A549 treated with CORT108297 at 1 μM for 4 hours (cell line): ENCODE measurements around the gene GALNT7. TPM values are rescaled to one million over a fixed set of nuclear protein-coding genes. Genes with fewer than 3 reads are reported as not detected.

Source experiments
- total RNA-seq: library from RNA; stranded (reverse); fragments of 200-300 nt; extraction: Qiagen RNA extraction; gene quantifications from 5 replicates; pipeline ENCODE4 v1.2.3, GENCODE V29; 2022

The GALNT7 gene, protein sequence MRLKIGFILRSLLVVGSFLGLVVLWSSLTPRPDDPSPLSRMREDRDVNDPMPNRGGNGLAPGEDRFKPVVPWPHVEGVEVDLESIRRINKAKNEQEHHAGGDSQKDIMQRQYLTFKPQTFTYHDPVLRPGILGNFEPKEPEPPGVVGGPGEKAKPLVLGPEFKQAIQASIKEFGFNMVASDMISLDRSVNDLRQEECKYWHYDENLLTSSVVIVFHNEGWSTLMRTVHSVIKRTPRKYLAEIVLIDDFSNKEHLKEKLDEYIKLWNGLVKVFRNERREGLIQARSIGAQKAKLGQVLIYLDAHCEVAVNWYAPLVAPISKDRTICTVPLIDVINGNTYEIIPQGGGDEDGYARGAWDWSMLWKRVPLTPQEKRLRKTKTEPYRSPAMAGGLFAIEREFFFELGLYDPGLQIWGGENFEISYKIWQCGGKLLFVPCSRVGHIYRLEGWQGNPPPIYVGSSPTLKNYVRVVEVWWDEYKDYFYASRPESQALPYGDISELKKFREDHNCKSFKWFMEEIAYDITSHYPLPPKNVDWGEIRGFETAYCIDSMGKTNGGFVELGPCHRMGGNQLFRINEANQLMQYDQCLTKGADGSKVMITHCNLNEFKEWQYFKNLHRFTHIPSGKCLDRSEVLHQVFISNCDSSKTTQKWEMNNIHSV
- 21.6 to 31.1 TPM (median 26.7 TPM) in 5 replicates for total RNA-seq

DNA sequence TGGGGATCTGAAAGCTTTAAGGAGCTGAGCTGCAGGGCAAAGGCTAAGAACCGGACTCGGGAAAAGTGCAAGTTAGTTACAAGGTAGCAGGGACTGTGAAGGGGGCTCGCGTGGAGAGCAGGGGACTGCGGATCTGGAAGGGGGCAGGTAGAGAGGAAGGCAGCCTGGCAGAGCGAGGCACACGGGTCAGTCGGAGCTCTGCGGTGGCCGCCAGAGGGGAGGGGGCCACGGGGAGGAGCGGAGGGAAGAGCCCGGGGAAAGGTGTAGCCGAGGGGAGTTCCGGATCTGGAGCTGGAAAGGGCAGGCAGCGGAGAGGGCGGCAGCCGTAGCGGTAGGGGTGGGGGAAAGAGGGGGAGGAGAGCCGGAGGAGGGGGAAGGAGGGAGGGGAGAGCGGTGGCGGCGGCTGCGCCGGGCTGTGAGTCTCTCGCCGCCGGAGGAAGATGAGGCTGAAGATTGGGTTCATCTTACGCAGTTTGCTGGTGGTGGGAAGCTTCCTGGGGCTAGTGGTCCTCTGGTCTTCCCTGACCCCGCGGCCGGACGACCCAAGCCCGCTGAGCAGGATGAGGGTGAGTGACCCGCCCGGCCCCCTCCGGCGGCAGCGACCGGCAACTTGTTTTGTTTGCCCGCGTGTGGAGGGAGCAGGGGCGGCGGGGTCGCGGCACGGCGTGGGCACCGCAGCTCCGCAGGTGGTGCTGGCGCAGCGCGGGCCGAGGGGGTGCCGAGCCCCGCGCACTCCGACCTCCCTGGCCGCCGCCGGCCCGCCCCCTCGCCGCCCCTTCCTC, at the start of gene GALNT7:
TSS of gene GALNT7 (plus strand) at position 416 of the 782 bp plus-strand sequence. CDS start at position 441, 25 bp downstream.

DNA sequence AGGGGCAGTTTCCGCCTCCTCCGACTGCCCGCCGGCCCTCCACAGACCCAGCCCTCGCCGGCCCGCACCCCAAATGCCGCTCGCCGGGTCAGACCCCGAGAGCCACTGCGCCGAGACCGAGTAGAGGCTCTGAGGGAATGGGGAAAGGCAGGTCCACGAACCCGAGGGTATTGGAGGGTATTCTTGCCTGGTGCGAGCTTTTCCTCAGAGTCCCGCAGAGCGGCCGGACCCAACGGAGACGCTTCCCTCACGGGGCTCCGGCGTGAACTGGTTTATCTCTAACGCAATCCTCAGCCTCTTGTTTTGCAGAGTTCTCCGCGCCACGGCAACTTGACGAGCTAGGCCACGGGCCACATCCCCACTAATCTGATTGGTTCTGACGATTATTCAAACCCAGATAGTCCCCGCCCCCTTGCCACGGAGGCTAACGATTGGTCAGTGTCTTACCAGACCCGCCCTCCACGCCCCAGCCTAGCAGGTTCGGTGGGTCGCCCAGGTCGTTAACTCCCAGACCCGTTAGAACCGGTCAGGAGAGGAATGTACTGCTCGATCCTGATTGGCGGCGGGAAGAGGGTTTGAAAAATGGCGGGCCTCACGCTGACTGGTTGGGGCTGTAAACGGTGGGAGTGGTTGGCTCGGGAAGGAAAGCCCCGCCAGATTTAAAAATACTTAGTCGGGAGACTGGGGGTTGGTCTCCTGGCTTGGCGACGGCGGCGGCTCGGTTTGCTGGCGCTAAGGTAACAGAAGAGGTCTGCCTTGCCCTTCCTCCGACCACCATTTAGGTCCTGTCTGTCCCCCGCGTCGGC, 165.7 kb downstream of the GALNT7 start, which contains the start of gene HMGB2:
TSS of gene HMGB2 (minus strand) at position 274 of the 806 bp plus-strand sequence. CDS start 709 bp downstream, outside the sequence.

DNA sequence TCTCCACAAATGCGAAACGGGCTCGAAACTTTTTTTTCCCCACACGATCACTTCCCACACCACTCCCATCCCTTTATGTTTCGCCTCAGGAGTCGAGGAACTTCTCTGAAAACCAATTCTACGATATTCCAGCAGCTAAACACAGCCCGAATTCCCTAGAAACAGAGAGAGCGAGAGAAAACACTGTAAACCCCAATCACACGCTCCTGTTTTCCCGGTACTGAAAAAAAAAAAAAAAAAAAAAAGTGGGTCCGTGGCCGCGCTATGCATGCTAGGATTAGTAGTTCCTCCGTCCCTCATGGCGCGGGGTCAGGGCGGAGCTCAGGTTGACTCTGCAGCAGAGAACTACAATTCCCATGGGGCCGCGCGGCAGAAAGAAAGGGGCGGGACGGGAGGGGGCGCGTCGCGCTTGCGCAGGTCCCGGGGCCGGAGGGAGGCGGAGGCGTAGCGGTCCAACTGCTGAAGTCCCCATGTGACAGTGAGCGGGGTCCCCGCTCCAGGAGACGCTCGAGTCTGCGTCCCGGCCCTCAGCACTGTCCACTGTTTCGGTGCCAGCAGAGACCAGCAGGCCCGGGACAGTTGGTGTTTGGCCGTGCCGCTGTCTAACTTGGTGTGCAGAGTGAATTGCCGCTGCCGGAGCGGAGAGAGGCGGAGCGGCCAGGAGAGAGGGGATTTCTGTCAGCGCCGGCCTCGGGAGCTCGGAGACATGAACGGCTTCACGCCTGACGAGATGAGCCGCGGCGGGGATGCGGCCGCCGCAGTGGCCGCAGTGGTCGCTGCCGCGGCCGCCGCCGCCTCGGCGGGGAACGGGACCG, 202.1 kb downstream of the GALNT7 start, which contains the start of gene SAP30:
TSS of gene SAP30 (plus strand) at position 478 of the 815 bp plus-strand sequence. CDS start at position 707, 229 bp downstream.

Other genes starting within 250 kb of the GALNT7 start
- 99.8 to 141 TPM (median 136 TPM) in 5 replicates for gene HMGB2, start 165.5 kb downstream of the GALNT7 start, total RNA-seq
- gene SAP30, start 202.1 kb downstream of the GALNT7 start, total RNA-seq, result 19.9 to 22.9 TPM (median 21.3 TPM) in 5 replicates
- not detected in 5 replicates for gene SCRG1, start 230.3 kb downstream of the GALNT7 start, total RNA-seq